GM18858 (cell line): ENCODE data around the gene CEACAM8.
"Not testable (repeated sequence)": the region's sequence is repeated elsewhere in the genome, so short reads cannot be mapped to it uniquely, and the experiment has no call there.

Source experiments
- ATAC-seq: cut with Tn5 transposase; IDR thresholded peaks from one replicate; pipeline ENCODE4 v1.9.1; 2021; ENCODE audit not compliant: unreplicated experiment

Gene CEACAM8

DNA sequence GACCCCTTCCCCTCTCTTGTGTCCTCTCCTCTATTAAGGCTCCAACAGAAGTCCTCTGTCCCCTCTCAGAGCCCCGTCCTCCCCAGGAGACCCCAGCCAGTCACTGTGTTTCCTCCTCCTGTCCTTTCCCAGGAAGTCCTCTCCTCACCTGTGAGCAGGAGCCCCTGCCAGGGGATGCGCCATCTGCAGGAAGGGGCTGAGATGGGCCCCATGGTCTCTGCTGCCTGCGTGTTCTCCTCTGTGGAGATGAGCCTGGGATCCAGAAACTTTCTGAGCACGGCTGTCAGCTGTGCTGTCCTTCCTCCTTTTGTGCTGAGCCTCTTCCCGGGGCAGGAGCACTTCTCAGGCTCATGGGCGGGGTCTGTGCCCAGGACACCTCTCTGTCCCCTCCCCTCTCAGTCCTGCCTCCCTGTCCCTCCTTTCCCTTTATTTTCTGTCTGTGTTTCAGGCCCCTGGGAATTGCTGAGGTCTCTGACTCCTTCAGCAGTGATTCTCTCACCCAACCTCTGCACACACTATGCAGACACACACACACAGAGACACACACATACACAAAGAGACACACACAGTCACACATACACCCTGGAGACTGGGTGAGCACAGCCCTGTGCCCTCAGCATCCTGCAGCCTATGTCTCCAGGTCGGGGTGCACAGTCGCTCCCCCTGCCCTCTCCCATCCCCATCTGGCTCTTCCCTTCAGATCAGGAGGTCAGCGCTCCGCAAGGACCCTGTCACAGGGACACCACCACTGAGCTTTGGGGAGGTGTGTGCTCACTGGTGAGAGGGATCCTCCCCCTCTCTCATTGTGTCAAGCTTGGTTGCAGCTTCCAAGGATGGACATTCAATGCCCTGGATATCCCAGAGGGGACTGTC lies at the start of gene CEACAM8:
TSS of gene CEACAM8 (minus strand) at position 308 of the 873 bp plus-strand sequence. CDS start at position 212, 96 bp downstream.
- no peak for ATAC-seq

DNA sequence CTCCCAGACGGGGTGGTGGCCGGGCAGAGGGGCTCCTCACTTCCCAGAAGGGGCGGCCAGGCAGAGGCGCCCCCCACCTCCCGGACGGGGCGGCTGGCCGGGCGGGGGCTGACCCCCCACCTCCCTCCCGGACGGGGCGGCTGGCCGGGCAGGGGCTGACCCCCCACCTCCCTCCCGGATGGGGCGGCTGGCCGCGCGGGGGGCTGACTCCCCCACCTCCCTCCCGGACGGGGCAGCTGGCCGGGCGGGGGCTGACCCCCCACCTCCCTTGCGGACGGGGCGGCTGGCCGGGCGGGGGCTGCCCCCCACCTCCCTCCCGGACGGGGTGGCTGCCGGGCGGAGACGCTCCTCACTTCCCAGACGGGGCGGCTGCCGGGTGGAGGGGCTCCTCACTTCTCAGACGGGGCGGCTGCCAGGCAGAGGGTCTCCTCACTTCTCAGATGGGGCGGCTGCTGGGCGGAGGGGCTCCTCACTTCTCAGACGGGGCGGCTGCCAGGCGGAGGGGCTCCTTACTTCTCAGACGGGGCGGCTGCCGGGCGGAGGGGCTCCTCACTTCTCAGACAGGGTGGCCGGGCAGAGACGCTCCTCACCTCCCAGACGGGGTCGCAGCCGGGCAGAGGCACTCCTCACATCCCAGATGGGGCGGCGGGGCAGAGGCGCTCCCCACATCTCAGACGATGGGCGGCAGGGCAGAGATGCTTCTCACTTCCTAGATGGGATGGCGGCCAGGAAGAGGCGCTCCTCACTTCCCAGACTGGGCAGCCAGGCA lies 44.8 kb upstream of the CEACAM8 start:
- not testable (repeated sequence) for ATAC-seq

DNA sequence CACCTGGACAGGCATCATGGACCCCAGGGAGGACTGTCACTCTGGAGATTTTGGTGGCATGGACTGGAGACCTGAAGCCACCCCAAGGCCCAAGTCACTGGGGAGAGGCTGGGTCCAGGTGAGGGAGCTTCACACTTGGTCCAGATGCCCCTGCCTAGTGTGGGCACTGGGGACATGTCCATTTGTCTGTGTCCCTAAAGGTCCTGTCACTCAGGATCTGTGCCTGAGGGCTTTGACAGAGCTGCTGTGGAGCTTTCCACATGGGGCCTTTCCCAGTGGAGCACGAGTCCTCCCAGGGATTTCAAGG lies 40.5 kb upstream of the CEACAM8 start:
- ATAC-seq, result no peak

DNA sequence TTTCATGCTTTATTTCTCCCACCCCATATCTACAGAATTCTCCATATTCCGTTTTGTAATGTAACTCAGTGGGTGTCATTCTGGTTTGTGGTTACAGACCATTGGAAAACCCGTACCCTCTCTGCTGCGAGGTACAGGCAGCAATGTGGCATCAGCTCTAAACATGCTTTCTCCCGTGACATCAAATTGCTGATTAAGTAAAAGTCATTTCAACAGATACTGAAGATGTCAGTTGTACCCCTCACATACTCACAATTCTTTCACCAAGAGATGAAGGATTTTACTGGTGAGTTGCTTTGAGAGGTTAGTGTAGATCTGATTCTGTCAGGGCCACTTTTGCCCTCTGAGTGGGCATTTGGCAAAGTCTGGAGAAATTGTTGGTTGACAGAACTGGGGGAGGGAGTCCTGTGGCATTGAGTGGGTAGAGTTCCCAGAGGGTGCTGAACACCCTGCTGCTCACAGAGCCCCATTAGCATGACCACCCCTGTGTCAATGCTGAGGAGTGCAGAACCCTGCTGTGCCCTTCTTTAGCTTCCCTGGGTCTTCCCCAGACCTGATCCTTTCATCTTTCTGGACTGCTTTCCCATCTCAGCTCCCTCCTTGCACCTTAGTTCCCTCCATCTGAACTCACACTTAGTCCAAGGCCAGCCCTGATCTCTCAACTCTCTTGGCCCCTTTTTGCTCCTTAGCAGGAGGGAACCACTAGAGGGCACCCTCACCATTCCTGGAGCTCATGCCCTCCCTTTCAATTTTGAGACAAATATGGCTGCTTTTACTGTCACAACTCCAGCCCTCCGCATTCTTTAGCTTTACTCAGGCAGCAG lies 39.9 kb upstream of the CEACAM8 start:
- no peak for ATAC-seq

DNA sequence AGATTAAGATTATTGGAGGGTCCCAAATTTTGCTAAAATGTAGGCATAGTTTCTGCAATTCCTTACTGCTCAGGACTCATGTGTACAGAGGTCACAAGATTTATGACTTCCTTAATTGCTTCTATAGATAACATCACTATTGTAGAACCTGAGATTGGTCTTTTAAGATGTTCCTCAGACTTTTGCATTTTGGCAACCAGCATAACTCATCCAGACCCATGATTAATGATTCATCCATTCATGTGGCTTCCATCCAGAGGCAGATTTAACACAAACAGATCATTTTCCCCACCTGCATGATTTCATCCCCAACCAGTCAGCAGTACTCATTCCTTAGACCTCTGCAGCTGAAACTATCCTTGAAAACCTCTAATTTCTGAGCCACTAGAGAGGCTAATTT lies 34.5 kb upstream of the CEACAM8 start:
- no peak for ATAC-seq

DNA sequence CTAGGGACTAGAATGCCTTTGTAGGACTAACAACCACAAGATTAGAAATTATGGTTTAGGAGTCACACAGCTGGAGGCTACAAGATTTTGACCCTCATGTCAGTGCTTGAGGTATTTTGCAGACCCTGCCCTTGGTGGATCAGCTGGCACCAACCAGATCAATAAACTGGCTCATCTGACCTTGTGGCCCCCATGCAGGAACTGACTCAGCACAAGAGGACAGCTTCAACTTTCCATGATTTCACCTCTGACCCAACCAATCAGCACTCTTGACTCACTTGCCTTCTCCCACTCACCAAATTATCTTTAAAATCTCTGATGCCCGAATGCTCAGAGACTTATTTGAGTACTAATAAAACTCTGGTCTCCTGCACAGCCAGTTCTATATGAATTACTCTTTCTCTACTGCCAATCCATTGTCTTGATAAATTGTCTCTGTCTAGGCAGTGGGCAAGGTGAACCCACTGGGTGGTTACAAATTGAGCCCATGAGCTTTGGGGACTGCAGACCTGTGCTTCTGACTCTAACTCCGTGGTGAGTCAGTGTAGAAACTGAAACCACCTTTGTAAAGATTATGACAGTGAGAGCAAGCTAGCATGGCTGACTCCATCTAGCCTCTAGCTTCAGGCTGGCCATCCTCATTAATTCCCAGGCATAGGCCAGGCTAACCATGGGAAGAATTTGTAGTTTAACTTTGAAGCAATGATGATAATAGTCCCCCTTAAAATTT lies 33.9 kb upstream of the CEACAM8 start:
- no peak for ATAC-seq

DNA sequence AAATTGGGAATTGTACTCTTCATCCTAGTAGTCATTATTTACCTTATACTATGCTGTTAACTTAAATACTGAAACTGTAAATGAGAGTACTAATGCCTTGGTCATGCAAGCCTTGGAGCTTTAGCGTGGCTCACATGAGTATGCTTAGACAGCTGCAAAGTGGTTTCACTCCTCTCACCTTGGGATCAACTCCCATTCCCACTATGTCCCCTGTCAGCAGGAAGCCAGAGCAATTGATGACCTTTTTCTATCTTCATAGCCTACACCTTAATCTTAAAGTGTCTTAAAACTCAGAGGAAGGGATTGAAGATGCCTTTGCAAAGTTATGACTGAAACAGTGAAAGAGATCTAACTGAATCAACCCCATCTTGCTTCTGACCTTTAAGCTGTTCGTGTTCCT lies 33.2 kb upstream of the CEACAM8 start:
- ATAC-seq, result no peak

DNA sequence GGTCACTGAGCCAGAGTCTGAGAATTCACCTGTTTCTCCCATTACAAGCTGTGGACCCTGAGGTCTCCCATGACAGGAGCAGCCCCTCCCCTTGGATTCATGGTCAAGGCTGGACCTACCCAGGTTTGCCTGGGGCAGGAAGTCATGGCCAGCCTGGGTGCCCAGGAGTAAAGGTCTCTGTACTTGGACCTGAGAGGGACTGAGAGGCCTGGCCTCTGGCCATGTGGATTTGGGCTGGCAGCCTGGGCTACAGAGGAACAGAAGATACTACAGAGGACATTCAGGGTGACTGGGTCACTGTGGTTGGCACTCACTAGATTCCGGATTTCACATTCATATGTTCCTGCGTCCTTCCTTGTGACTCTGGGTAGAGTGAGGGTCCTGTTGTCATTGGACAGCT lies 31.5 kb upstream of the CEACAM8 start:
- no peak for ATAC-seq

DNA sequence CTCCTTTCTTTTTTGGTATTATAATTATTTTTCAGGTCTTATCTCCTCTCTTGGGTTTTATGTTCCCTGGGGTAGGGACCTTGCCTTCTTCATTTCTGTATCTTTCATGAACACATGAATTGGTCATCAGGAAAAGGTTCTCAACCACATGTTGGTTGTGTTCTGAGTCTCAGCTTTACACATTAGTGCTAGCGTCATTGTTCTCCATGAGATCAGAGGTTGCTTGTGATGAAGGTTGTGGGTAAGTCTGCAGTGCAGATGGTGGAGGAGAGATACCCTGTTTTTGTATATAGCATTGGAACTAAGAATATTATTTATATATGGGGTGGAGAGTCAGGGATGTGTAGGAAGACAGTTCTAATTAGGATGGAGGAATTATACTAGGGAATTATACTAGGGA lies 24.5 kb upstream of the CEACAM8 start:
- ATAC-seq, result no peak

DNA sequence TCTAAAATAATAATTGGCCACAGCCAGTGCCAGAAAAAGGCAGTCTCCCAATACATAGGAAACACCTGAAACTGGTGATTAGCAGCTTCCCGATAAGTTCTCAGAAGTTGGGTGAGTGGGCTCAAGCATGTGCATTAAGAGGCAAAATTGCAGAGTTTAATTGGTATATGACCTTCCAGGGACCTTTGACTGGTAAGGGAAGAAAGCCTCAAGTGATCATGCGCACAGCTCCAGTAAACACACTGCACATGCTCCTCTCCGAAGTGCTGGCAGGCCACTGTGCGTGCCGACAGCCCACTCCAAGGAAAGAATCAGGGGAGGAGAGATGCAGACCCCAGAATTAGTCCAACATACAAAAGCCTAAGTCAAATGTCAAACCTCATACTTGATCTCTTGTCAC lies 18.9 kb upstream of the CEACAM8 start:
- no peak for ATAC-seq

DNA sequence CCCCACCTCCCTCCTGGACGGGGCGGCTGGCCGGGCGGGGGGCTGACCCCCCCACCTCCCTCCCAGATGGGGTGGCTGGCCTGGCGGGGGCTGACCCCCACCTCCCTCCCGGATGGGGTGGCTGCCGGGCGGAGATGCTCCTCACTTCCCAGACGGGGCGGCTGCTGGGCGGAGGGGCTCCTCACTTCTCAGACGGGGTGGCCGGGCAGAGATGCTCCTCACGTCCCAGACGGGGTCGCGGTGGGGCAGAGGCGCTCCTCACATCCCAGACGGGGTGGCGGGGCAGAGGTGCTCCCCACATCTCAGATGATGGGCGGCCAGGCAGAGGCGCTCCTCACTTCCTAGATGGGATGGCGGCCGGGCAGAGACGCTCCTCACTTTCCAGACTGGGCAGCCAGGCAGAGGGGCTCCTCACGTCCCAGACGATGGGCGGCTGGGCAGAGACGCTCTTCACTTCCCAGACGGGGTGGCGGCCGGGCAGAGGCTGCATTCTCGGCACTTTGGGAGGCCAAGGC lies 15.7 kb upstream of the CEACAM8 start:
- ATAC-seq, result not testable (repeated sequence)

DNA sequence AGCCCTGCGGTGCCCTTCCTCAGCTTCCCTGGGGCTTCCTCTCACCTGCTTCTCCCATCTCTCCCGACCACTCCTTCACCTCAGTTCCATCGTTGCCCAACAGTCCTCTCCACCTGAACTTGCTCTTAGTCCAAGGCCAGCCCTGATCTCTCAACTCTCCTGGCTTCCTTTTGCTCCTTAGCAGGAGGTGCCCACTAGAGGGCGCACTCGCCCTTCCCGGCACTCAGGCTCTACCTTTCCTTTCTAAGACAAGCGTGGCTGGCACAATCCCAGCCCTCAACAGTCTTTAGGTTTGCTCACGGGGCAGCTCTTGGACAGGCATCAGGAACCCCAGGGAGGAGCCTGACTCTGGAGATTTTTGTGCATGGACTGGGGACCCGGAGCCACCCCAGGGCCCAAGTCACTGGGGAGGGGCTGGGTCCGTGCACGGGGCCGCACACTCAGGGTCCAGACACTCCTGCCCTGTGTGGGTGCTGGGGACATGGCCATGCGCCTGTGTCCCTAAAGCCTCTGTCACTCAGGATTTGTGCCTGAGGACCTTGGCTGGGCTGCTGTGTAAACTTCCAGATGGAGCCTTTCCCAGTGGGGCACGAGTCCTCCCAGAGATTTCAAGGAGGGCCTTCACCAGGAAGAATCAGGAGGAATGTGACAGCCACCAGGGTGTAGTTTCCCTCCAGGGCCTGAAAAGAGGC lies 12.1 kb upstream of the CEACAM8 start:
- ATAC-seq, result no peak

DNA sequence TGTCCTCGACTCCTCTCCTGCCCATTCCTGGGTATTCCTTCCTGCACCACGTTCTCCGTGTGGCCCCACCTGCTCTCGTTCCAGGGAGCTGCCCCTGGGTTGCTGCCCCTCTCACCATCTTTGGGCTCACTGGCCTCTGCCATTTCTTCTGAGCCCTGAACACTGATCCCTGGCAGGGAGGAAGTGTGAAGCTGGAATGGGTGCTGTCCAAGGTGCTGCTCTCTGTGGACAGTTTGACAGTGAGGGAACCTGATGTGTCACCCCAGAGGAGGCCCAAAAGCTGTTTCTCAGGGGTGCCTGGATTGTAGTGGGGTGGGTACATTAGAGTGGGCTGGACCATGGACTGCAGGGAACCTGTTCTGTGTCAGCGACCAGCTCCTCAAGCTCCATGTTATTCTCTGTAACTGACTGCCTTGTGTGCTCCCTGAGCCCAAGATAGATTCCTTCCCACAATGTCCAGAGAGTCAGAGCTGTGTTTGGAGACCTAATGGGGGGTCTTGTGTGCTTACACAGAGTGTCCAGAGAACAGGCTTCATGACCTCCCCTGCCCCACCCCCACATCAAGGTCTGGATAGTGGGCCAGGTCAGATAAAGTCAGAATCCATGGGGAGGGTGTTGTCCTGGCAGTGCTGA lies 7.2 kb upstream of the CEACAM8 start:
- ATAC-seq, result no peak

DNA sequence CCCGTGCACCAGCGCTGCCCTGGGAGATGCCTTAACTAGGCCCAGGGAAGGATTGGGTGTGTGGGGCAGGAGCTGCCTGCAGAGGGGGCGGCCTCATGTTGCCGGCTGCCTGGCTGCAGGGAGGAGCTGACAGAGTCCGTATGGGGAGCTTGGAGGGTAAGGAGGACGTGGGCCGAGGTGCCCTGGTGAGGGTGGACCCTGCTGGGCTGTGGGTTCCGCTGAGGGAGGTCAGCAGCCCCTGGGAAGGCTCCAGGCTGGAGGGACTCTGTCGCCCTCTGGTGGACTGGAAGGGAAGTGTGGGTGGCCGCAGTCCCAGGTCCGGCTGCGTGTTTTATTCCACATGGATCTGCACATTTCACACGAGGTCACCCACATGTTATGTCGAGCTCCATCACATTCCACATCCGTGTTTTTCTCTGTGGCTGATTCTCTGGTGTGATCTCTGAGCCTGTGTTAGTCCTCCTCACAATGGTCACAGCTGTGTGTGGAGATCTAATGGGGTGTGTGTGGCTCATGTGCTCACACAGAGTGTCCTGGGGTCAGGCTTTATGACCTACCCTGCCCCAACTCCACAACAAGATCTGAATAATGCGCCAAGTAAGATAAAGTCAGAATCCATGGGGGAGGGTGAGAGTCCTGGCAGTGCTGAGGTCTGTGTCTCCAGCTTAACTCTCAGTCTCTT lies 1.8 kb upstream of the CEACAM8 start:
- no peak for ATAC-seq

DNA sequence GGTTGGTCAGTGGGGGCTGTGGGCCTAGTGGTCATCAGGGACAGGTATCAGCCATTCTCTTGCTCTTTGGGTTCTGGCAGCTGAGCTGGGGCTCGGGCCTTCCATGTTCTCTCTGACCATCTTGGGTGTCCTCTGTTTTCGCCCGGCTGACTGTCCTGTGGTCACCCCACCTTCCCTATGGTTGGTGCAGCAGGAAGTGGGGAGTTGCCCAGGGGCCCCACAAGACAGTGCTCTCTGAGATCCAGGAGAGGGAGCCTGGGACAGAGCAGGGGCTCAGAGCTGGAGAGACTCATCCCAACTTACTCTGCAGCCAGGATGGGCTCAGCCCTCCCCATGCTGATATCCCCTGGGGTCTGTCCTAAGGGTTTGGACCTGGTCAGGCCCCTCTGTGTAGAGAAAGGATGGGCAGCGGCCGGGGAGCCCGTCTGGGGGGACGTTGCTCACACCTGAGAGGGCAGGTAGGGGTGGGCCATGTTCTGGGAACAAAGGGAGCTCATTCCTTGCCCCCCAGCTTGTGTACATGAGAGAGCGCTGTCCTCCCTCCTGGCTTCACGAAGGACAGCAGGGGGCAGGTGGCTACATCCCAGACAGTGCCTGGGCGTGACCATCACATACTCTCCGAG lies 937 bp upstream of the CEACAM8 start:
- no peak for ATAC-seq

DNA sequence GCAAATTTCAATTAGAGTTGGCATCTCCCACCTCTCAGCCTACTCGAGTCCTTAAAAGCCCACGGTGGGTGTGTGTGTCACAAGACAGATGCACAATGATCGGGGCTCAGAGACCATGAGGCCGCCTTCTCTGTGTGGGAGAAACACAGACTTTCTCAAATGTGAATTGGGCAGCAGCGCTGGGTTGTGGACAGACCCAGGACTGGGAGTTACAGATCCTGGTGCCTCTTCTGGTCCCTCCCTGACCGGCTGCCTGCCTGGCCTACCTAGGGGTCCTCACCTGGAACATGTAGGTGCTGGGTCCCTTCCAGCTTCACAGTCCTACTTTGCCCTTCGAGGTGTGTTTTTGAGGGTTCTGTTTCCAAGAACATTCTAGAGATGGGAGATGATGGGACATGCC lies 4.9 kb downstream of the CEACAM8 start:
- ATAC-seq, result no peak

DNA sequence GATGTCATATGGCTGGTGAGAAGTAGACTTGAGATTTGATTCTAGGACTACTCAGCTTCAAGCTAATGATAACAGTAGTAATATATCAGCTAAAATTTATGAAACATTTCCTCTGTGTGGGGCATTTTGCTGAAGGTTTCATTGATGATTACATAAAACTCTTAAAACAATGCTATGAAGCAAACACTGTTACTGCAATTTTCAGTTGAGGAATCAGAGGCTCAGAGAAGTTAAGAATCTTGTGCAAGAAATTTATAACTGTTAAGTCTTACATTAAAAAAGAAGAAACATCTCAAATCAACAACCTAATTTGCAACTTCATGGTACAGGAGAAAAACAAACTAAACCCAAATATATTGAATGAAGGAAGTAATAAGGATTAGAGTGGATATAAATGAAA lies 10.3 kb downstream of the CEACAM8 start:
- no peak for ATAC-seq

DNA sequence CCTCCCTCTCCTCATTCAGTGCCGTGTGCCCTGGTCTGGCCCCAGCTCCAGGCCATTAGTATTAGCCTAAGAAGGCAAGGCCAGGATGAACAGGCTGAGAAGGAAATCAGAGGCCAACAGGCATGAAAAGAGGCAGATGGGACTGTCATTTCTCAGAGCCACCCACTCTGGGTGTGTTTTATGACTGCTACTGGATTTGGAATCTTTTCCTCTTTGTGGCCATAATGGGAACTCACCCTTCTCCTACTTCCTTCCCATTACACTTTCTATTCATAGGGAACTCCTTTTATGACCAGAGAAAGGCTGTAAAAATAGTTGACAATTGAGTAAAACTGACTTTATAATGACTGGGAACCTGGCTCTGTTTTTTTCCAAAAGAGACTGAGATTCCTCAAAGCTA lies 17.7 kb downstream of the CEACAM8 start:
- ATAC-seq, result no peak

DNA sequence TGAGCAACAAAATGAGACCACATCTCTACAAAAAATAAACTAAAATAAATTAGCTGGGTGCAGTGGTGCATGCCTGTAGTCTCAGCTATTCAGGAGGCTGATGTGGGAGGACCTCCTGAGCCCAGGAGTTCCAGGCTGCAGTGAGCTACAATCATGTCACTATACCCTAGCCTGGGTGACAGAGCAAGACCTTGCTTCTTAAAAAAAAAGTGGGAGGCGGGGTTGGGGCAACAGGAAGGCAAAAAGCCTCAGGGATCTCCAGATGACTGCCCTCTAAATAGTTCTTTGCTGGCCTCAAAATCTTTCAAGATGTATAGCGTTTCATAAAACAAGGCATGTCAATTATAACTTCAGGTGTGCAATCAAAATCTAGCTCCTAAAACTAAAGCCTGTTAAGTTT lies 18.5 kb downstream of the CEACAM8 start:
- no peak for ATAC-seq
